Astrocyte of the hippocampus (primary cell): ENCODE results near the gene MRPL49.
"Not testable (repeated sequence)": the region's sequence is repeated elsewhere in the genome, so short reads cannot be mapped to it uniquely, and the experiment has no call there.

Experiments used
- DNase-seq: peaks from one replicate; pipeline ENCODE4 v3.0.0; 2011; ENCODE audit warnings: low read depth, low spot score

Gene MRPL49

DNA sequence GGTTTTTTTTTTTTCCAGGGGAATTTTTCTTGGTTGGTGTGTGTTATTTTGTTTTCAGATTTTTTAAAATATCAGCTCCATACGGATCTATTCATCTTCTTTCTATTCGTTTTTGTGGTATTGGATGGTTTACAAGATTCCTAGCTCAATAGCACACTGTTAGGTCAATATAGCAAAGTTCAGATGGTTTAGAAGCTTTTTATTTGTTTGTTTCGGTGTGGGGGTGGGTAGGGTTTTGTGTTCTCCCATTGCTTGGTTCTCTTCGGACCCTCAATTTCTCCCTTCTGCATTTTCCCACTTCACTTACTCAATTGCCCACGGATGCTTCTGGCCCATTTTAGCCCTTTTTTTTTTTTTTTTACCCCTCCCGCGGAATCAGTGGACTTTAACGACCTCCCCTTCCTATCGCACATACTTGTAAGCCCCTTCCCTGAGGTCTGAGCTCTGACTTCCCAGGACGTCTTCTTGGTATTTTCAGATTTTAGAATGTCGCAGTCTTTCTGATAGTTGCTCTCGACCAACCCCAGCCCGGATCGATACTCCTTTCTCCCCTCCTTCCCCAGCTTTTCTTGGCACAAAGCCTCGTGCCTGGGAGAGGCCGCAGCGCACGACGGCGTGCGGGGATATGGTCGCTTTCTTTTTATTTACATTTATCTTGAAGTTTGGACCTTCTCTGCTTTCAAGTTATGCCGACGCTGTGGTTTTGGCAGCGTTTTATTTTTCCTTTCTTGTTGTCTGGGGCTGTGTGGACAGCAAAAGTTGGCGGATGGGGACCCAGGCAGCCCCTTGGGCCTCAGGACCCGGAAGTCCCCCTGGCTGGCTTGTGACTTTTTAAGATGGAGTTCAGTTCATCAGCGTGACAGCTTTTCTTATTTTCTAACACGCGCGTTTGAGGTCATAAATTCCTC lies 43.5 kb downstream of the MRPL49 start:
- no peak for DNase-seq

GRCh38 chr11:65166893-65167292 lies 44.8 kb downstream of the MRPL49 start:
- no peak for DNase-seq

DNA sequence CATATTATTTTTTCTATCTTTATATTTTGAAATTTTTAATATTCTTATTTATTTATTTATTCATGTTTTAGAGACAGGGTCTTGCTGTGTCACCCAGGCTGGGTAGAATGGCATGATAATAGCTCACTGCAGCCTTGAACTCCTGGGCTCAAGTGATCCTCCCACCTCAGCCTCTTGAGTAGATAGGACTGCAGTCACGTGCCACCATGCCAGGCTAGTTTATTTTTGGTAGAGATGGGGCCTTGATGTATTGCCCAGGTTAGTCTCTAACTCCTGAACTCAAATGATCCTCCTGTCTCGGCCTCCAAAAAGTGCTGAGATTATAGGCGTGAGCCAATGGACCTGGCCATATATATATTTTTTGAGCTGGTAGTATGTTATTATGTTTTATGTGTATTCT lies 45.5 kb downstream of the MRPL49 start:
- no peak for DNase-seq

GRCh38 chr11:65169164-65169641 lies 47.1 kb downstream of the MRPL49 start:
- DNase-seq = peak; percentile 17

DNA sequence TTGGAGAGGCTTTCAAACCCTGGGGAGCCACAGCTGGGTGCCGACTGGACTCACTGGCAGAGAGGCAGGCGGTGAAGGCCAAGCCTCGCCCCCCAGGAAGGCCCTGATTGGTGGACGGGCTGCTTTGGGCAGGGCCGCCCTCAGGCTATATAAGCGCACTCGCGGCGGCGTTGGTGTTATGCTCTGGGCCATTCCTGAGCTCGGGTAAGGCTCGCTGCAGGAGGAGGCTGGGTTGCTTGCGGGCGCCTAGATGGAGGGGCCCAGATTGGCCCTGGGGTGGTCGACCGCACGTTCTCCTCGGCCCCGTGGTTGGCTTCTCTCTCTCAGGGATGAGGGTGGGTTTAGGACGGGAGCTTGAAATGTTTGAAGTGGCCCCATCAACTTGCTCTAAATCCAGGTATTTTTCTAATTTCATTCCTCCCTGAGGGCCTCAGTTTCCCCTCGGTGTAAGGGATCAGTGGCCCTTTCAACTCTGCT lies 48.0 kb downstream of the MRPL49 start, which contains the start of gene SPDYC:
SPDYC (plus strand) TSS at position 176 of the 477 bp plus-strand sequence. CDS start 1,125 bp downstream, outside the sequence.
- DNase-seq = no peak

GRCh38 chr11:65172600-65172999 lies 50.5 kb downstream of the MRPL49 start:
- no peak for DNase-seq

DNA sequence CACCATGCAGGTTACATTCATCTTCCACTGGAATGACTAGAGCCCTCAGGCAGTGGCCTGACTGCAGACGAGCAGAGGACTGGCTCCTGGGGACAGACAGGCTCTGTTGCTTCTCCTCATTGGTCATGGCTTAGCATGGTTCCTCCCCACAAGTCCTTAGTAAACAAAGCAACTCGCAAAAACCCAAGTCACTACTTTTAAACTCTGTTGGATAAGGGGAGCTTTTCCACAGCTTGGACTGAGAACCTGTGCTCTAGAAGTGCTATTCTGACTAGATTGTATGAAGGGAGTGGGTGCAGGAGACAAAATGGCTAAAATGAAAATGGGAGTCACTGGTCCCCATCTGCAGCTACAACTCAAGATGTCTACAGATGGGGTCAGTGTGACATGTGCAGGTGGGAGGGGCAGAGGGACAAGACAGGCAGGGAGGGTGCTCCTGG lies 52.5 kb downstream of the MRPL49 start:
- not testable (repeated sequence) for DNase-seq
